HG03097 (cell line): Measurements from ENCODE around the gene AGBL3.
A peak's percentile ranks its signal among the peaks of the same experiment; 100 is the strongest.

Experiments used
- ATAC-seq: cut with Tn5 transposase; IDR thresholded peaks from one replicate; pipeline ENCODE4 v1.9.1; 2021; ENCODE audit not compliant: unreplicated experiment, low FRiP score

AGBL3 gene

DNA sequence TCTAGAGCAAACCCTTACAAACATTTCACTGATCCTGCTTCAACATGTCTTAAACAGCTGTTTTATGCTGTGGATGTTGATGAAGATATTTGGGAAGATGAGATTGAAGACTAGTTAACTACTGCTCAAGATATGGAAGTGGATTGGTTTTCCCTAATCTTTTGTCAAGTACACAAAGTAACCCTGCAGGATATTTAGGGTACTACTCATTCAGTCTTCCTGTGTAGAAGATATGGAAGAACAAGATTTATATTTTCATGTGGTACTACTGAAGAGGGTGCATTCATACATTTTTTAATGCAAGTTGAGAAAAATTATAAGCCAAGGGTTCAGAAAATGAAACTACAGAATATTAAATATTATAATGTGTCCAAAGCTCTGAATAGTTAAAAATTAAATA lies 143.3 kb downstream of the AGBL3 start:
- no peak for ATAC-seq

DNA sequence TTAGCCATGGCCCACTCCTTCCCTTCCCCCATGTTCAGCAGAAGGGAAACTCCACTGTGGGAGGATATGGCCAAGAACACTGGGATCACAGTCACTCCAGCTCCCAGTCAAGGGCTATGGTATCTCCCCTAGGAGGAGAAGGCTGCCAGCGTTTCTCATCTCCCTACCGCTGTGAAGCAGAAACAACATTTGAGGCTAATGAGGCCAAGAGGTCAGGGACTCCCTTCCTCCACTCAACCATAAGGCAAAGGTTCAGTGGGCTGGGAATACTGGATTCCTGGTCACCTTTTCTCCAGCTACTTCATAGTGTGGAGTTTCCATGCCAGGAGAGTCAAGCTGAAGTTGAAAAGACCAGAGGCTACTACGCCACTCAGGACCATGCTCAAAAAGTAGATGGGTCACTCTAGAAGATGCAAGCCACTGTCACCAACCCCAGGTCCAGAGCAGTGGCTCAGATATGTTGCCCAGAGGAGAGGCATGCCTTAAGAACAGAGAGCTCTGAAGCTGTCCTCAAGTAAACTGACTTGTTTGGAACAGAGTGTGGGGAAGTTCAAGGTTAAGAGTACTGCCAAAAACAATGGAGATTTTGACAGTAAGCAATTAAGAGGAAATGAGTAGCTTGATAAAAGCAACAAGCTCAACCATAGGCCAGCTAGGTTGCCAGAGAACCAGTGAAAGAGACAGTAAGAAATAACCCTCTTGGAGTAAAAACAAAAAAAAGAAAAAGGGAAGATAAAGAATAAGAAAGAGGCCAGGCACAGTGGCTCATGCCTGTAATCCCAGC lies 157.8 kb downstream of the AGBL3 start:
- no peak for ATAC-seq

DNA sequence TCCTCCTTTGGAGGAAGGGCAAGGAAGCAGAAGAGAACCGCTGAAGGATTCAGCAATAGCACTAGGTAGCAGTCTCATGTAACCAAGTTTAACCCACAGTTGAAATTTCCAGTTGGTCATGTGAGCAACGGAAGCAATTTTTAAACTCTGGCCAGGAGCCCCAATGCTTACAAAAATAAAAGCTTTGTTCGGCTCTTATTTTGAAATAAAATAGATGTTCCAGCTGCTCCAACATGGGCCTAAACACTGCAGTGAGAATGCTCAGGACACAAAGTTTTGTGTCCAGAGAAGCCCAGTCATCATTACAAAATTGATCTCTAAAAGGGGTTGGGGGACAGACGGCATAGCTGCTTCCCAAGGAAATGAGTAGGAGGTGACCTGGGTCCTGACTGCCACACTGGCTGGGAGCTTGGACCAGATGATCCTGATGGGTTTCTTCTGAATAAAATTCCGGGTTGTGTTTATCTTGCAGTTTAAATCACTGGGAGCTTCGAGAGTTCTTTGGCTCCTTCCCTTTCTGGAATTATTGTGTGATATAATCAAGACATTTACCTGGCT lies 161.1 kb downstream of the AGBL3 start:
- peak; percentile 5 for ATAC-seq

DNA sequence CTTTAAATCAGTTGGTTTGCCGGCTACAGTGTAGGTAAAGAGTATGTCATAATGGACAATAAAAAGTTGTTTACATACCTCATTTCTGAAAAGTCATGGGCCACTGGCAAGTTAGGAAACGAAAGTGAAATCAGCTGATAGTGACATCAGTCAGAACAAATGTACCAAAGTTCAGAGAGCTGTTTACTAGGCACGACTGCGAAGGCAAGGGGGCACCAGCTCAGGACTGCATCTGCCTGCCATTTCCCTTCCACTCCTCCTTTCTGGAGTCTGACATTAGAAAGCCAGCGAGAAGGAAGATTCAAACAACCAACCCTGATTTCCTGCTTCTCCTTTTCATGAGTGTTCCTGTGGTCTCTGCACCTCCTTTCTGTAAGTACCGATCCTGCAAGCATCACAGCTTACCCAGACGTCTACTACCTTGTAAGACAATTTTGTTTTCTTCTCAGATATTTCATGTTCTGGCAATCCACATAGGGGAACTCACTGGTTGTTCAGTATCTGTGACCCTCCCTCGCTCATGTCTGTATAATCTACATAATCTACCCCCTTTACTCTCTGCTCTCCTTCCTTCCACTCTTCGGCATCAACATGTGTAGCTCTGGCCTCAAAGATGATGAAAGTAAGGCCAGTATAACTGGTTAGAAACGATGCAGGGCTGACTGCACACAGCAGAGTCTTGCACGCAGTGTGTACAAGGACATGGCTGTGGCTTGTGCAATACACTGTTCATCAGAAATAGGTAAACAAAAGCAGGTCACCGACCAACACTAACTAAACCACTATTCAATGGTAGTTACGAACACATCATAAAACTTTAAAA lies 161.8 kb downstream of the AGBL3 start, which contains the start of gene TMEM140:
Gene TMEM140, plus strand, starts transcription at position 174 of the 823 bp plus-strand sequence. CDS start 16,370 bp downstream, outside the sequence.
- ATAC-seq: peak; percentile 53

DNA sequence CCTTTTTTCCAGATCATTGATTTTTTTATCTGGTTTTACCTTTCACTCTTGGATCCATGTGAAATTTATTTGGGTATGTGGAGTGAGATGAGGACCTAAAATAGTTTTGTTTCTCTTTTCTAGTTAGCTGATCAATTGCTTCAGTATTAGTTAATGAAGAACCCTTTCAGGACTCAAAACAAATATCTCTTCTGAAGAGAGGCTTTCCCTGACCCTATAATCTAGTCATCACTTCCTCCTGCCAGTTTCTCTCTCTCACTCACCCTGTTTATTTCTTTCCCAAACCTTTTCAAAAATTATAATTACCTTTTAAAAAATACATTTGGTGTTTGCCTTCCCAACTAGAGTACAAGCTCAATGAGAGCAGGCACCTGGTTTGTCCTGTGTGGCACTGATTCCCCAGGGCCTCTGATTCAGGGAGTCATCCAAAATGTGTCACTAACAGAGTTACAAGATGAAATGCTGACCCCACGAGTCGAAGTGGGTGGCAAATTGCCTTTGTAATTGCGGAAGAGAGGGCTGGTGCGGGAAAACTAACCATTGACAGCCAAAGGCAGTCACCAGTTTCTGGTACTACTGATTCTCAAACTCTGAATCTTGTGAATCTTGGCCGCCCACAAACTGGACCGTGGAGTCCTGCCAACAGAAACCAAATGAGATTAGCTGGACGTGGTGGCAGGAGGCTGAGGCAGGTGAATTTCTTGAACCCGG lies 163.9 kb downstream of the AGBL3 start:
- ATAC-seq: no peak

DNA sequence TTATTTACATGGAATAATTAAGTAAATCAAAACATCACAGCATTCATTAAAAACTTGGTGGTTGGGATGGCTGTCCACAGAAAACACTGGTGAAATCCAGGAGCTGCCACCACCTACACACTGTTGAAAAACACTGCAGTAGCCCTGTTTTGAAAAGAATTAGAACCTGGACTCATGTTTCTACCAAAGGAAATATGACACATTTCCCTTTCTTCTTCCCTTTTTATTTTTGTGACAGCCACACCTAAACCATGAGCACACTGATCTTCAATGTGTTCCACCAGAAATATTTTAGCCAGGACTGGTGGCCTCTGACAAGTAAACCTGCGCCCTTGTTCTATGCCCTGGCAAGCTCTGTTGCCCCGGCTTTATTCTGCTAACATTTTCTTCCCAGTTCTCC lies 164.8 kb downstream of the AGBL3 start:
- ATAC-seq: no peak

DNA sequence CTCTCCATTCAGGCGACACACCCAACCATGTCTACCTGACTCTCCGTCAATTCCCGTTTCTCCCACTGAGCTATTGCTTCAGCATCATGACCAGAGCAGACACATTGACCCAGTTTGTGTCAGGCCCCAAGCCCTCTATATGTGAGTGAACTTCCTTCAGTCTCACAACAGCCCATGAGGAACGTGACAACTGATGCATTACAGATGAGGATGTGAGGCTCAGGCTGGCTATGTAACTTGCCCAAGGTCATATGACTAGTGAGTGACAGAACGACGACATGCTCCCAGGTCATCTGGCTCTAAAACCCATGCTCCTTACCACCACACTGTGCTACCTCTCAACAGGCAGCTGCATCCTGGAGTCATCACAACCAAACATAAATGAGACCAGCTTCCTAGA lies 165.2 kb downstream of the AGBL3 start:
- ATAC-seq: no peak

DNA sequence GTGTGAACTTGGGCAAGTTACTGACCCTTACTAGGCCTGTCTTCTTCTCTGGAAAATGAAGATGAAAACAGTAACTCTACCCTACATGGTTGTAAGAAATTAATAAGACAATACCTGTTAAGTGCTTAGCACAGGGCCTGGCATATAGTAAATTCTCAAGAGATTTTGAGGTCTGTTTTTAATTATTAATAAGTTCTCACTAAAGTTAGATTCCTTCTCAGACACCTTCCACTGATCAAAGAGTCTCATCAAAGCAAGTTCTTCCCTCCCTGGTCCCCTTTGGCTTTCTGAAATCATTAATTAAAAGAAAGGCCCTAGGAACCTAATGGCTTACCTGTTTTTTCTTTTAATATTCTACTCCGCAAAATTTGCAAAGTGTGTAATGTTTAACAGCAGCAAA lies 166.1 kb downstream of the AGBL3 start:
- no peak for ATAC-seq

DNA sequence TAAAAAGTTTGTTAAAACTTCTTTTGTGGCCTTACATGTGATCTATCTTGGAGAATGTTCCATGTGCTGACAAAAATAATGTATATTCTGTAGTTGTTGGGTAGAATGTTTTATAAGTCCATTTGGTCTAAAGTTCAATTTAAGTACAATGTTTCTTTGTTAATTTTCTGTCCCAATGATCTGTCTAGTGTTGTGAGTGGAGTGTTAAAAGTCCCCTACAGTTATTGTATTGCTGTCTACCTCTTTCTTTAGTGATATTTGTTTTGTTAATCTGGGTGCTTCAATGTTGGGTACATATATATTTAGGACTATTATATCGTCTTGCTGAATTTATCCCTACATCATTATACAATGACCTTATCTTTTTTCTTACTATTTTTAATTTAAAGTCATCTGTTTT lies 168.4 kb downstream of the AGBL3 start:
- ATAC-seq: no peak

DNA sequence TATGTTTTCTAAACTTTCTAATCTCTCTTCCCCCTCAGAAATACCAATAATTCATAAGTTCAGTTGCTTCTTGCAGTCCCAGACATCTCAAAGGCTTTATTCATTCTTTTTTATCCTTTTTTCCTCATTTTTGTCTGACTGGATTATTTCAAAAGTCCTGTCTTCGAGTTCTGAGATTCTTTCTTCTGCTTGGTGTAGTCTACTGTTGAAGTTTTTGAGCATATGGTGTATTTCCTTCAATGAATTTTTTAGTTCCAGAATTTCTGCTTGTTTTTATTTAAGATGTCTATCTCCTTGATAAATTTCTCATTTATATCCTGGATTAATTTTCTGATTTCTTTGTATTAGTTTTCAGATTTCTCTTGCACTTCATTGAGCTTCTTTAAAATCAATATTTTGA lies 170.0 kb downstream of the AGBL3 start:
- no peak for ATAC-seq

DNA sequence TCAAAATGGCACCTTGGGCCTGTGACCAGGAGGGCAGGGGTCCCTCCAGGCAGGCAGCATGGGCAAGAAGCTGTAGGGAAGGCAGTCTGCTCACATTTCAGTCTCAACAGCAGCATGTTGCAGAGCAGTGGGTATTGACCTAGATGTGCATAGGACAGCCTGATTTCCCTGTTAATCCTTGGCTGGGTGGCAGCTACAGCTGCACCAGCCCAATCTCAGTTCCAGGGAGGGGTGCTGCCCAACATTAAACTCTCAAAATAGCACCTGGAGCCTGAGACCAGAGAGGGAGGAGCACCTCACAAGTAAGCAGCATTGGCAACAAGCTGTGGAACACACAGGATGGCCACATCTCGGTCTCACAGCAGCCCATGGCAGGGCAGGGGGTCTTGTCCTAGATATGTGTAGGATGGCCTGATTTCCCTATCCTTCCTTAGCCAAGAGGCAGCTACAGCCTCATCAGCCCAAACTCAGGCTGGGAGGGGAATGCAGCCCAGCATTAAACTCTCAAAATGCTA lies 171.9 kb downstream of the AGBL3 start:
- no peak for ATAC-seq

DNA sequence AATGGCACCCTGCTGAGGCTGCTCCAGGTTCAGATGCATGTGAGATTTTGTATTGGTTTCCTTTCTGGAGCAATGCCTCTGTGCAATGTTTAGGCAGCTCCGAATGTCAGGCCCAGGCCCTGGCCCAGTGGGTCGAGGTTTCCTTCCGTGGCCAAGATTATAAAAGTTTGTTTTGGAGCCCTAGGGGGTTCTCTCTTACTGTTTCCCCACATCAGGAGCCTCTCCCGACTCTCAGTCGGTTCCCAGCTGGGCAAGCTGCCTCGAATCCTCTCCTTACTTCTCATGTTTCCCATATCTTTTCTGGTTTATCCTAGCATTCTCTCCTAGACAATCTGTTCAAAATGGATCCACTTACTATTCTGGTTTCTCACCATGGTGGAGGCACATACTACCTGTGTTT lies 172.6 kb downstream of the AGBL3 start:
- ATAC-seq: no peak

DNA sequence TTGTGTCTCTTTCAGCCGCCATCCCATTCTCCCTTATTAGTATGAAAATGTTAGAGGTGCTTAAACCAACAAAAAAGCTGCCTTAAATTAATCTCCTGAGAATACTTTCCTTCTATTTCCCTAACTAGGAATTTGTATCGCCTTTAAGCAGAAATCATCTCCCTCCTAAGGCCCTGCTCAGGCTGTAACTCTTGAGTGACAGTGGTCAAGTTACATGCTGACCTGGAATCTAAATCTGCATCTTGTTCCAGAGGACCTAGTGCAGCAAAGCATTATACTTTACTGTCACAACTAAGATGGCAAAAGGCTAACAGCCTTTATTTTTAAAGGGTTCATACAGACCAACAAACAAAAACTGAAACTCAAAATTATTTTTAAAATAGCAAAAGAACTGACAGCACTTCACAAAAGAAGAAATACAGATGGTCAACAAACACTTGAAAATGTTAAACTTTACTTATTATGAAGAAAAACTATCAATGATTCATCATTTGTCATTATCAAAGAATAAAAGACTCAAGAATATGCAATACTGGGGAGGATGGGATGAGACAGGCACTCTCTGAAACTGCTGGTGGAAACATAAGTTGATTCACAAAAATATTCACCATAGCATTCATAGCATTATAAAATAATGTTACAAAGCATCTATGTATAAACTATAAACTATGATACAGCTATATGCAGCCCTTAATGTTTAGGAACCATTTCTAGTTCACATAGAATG lies 173.2 kb downstream of the AGBL3 start:
- no peak for ATAC-seq

DNA sequence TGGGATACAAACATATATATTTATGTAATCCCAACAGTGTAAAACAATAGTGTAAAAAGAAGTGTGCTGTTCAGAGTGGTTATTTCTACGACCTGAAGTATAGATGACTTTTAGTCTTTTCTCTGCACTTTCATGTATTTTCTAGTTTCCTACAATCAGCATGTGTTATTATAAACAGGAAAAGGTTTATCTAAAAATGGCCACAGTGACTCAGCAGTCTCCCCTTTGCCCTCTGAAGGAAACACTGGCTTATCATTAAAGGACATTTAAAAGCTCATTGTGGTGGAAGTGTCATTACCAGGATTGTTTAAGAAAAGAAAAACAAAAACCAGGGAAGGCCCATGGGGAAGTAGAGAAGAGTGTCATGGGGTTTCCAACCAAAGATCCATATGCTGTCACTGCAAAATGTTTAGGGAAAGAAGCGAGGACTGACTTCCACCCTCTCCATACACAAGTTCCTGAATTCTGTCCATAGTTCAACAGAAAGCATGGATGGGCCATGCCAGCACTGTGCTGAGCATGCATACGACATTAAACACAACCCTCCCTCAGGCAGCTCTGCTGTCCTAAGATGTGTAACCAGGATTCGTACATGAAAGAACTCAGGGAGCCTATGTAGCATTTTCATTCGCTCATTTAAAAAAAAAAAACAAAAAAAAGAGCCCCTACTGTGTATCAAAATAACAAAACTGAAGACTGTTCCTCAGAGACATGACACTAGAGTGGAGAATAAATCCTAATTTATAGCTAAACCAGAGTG lies 174.0 kb downstream of the AGBL3 start:
- peak; percentile 38 for ATAC-seq

DNA sequence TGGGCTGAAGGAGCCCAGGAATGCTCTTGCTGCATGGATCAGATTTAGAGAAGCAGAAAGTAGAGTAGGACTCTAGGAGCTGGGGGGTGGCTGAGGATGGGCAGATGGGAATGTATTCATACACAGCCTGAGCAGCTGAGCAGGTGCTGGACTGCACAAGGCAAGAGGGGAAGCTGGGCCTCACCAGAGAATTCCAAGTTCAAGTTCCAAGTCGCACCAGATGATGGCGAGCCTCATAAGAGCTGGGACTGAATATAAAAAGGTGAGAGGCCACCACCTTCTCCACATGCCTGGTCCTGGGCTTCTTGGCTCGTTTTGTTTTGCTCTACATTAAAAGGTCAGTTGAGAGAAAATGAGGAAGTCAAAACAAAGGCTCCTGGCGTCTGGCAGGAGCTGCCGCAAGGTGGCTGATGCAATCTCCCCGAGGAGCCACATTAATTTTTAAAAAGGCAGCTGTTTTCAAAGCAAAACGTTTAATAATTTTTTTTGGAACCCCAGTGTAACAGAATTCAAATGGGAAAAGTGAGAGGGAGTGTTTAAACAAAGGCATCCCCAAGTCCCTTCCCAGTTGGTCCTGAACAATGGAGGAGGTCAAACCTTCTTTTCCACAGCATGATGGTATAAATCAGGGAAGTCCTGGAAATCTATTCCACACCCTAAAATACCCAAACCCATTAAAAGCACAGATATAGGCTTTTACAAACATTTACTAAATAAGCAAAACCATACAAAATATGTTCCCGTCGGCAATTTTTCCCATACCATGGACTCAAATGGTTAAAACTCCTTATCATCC lies 174.7 kb downstream of the AGBL3 start:
- no peak for ATAC-seq

DNA sequence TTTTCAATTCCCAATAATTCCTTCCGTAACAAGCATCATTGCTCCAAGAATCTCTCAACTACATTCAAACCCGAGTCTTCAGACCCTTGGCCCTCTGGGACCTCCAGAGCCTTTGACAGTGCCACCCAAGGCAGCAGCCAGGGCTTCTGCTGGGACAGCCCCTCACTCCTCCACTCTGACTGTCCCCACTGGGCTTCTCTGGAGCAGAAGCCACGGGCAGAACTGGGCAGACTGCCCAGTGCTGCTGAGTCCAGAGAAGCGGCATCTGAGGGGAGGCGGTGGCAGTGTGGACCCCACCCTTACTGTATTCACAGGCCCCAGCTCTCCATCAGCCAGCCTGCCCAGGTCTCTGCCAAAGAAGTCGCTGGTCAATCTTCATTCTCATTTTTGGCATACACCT lies 175.4 kb downstream of the AGBL3 start:
- ATAC-seq: no peak

DNA sequence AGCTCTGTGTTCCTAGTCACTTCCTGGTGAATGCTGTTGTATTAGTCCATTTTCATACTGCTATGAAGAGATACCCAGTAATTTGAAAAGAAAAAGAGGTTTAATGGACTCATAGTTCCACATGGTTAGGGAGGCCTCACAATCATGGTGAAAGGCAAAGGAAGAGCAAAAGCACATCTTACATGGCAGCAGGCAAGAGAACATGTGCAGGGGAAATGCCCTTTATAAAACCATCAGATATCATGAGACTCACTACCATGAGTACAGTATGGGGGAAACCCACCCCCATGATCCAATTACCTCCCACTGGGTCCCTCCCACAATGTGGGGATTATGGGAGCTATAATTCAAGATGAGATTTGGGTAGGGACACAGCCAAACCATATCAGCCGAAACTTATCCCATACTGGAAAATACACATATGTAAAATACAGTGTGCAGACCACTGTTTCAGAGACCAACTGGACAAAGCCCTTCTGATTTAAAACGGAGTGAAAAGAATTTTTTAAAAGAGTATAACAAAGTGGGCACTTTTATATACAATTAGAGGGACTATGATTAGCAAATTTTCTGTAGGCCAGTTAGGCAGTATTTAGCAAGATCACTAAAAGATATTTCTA lies 176.2 kb downstream of the AGBL3 start:
- no peak for ATAC-seq
